A673 (cell line): ENCODE measurements around the gene CRISPLD2. TPM values are rescaled to one million over a fixed set of nuclear protein-coding genes. Genes with fewer than 3 reads are reported as not detected.

Experiments
- BruUV-seq: library from RNA; stranded (reverse); fragments of 400-500 nt; replicated peaks from 2 replicates; lab custom pipeline; 2021; lab: Mats Ljungman, UMichigan
- CTCF ChIA-PET: fragments of 300-600 bp; sonication (Branson Sonifier 250); formaldehyde crosslinking; loops from one replicate; lab custom pipeline; 2022; ENCODE audit warnings: antibody characterized with exemption; lab: Charles Lee
- POLR2A ChIA-PET: fragments of 300-600 bp; sonication (Branson Sonifier 250); formaldehyde crosslinking; loops from one replicate; lab custom pipeline; 2022; ENCODE audit warnings: antibody characterized with exemption; ENCODE audit not compliant: low non-redundant PET; lab: Charles Lee
- DNase-seq: peaks from one replicate; pipeline ENCODE4 v3.0.0-alpha.2; 2015; ENCODE audit warnings: low spot score
- H3K27ac ChIP-seq: fragments of 200-600 bp; sonication (generic); 2 replicates; pipeline ENCODE4 v1.5.1; 2016; ENCODE audit warnings: mixed run types, low read depth, mild to moderate bottlenecking, mixed read lengths, antibody characterized with exemption, low read length; ENCODE audit not compliant: poor library complexity, severe bottlenecking
- H3K27me3 ChIP-seq: fragments of 200-600 bp; sonication (generic); replicated peaks from 2 replicates; pipeline ENCODE4 v1.6.1; 2017; ENCODE audit warnings: mixed run types, low read depth, mild to moderate bottlenecking, mixed read lengths, antibody characterized with exemption, low read length; ENCODE audit not compliant: insufficient read depth, poor library complexity
- H3K36me3 ChIP-seq: fragments of 200-600 bp; sonication (generic); 2 replicates; pipeline ENCODE4 v1.6.1; 2016; ENCODE audit warnings: mixed run types, mild to moderate bottlenecking, mixed read lengths, antibody characterized with exemption, low read length; ENCODE audit not compliant: insufficient read depth, poor library complexity, severe bottlenecking
- H3K4me1 ChIP-seq: fragments of 200-600 bp; sonication (generic); 2 replicates; pipeline ENCODE4 v1.6.1; 2017; ENCODE audit warnings: mixed run types, mild to moderate bottlenecking, mixed read lengths, antibody characterized with exemption, low read length; ENCODE audit not compliant: insufficient read depth, poor library complexity, severe bottlenecking
- H3K4me3 ChIP-seq: fragments of 200-600 bp; sonication (generic); 2 replicates; pipeline ENCODE4 v1.5.1; 2016; ENCODE audit warnings: low read depth, mixed run types, mild to moderate bottlenecking, mixed read lengths, low read length; ENCODE audit not compliant: poor library complexity, severe bottlenecking
- H3K9me3 ChIP-seq: fragments of 200-600 bp; sonication (generic); 2 replicates; pipeline ENCODE4 v1.6.1; 2016; ENCODE audit warnings: mixed run types, low read depth, mild to moderate bottlenecking, mixed read lengths, antibody characterized with exemption, low read length; ENCODE audit not compliant: poor library complexity, severe bottlenecking
- EZH2 ChIP-seq: fragments of 200-600 bp; sonication (generic); IDR thresholded peaks from 2 replicates; pipeline ENCODE4 v1.6.1; 2017; ENCODE audit warnings: borderline replicate concordance, low read depth, mild to moderate bottlenecking, mixed read lengths, antibody characterized with exemption, low read length; ENCODE audit not compliant: poor library complexity, severe bottlenecking
- intact Hi-C: fragments of 100-400 bp; cut with micrococcal nuclease; formaldehyde crosslinking; loops from one replicate; pipeline ENCODE4 v1.10.0; 2022; ENCODE audit not compliant: unreplicated experiment
- total RNA-seq: library from RNA; stranded (reverse); gene quantifications from 2 replicates; pipeline ENCODE4 v1.2.3, GENCODE V29; 2021
- TF ChIP-seq, protein P1 (sequence below): fragments of 300-800, 200-600 bp; sonication (generic); conservative IDR thresholded peaks from 2 replicates; pipeline ENCODE4 v1.5.1; 2017; ENCODE audit warnings: low read depth, mild to moderate bottlenecking, antibody characterized with exemption, low read length, moderate library complexity, mixed read lengths

The CRISPLD2 gene
- total RNA-seq, 1 experiment from 2014 or later = 0.32 TPM

DNA sequence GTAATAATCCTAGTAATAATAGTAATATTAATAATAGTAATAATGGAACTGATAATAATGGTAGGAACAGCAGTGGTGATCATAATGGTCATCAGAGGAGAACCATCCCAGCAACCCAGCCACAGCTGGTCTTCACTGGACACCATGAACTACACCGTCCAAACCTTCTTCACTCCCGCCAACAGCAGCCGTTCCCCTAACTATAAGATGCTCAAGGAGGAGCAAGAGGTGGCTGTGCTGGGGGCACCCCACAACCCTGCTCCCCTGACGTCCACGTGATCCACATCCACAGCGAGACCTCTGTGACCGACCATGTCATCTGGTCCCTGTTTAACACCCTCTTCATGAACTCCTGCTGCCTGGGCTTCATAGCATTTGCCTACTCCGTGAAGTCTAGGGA, 100.5 kb downstream of the CRISPLD2 start:
- intact Hi-C loops = no loop called here
- no peaks in the 10 kb centered on the region for H3K36me3 ChIP-seq
- H3K4me3 ChIP-seq = no peak overlapping the region
- no peaks in the 10 kb centered on the region for H3K9me3 ChIP-seq
- no peak for DNase-seq
- H3K27ac ChIP-seq = no peak overlapping the region
- H3K27me3 ChIP-seq = peaks cover 39% of the 10 kb centered on the region
- ChIA-PET CTCF (no interaction called here), POLR2A (no interaction called here)
- no TSS peak for BruUV-seq
- TF ChIP-seq EZH2 = no peak
- TF ChIP-seq, protein P1, sequence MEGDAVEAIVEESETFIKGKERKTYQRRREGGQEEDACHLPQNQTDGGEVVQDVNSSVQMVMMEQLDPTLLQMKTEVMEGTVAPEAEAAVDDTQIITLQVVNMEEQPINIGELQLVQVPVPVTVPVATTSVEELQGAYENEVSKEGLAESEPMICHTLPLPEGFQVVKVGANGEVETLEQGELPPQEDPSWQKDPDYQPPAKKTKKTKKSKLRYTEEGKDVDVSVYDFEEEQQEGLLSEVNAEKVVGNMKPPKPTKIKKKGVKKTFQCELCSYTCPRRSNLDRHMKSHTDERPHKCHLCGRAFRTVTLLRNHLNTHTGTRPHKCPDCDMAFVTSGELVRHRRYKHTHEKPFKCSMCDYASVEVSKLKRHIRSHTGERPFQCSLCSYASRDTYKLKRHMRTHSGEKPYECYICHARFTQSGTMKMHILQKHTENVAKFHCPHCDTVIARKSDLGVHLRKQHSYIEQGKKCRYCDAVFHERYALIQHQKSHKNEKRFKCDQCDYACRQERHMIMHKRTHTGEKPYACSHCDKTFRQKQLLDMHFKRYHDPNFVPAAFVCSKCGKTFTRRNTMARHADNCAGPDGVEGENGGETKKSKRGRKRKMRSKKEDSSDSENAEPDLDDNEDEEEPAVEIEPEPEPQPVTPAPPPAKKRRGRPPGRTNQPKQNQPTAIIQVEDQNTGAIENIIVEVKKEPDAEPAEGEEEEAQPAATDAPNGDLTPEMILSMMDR = no peak
- no peaks in the 10 kb centered on the region for H3K4me1 ChIP-seq

DNA sequence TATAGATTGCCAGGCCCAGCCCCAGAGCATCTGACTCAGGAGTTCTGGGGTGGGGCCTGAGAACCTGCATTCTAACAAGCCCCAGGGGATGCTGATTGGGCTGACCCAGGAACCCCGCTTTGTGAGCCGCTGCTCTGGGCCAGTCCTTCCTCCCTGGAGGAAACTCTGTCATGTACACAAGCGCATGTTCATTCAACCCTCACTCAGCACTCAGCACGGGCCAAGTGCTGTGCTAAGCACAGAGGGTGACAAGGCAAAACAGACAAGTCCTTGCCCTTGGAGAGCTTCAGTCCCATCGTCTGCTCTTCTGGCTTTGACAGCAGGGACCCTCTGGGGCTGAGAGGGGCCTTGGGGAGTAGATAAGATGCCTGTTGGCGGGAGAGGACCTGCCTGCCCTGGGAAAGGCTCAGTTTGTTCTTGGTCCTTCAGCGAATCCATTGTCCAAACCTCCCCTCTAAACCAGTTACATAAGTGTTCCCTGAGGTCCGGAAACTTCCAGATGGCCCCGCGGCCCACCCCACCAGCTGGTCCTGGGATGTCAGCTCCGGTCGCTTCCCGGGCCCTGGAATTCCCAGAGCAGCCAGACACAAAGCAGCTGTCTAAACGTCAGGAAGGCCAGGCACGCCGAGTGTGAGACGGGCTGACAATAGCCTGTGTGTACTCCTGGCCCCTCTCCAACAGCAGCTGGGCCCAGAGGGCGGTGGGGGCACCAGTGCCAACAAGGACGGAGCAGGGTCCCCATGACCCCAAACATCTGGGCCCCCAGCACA, 102.8 kb downstream of the CRISPLD2 start:
- Histone ChIP-seq H3K27me3 (peaks cover 17% of the 10 kb centered on the region), H3K27ac (no peak overlapping the region), H3K4me3 (no peak overlapping the region), H3K9me3 (no peaks in the 10 kb centered on the region), H3K36me3 (no peaks in the 10 kb centered on the region), H3K4me1 (no peaks in the 10 kb centered on the region)
- ChIA-PET CTCF (no interaction called here), POLR2A (no interaction called here)
- no peak for DNase-seq
- no TSS peak for BruUV-seq
- intact Hi-C loops = no loop called here
- TF ChIP-seq, protein P1 = no peak
- no peak for TF ChIP-seq EZH2

DNA sequence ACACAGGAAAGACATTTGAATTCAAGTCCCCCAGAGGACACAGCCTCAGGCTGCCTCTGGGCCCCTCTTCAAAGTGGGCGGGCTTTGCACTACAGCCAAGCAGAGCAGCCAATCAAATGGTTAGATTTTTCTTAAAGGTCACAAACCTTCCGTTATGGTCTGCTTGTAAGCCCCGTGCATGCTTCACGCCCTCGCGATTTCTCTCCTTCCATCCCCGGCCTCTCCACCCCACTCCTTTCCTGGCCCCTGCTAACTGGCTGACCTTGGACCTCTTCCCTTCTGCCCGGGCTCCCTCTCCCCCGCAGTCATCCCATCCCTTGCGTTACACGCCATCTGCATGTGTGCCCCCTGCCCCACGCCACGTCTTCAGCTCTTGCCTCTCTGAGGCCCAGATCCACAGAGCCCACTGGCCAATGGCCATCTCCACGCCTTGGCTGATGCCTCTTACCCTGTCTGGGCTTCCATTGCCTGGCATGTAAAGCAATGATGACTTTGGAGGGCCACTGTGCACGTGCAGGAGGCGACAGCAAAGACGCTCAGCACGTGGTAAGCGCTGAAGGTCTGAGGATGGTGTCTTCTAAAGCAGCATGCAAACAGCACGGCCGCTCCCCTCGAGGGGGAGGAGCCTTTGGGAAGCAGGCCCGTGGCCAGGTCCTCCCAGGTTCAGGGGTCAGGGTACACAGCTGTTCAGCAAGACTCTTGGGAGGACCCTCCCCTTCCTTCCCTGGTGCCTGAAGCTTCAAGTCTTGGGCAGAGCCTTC, 104.7 kb downstream of the CRISPLD2 start:
- TF ChIP-seq, protein P1 = no peak
- no peak for TF ChIP-seq EZH2
- ChIA-PET CTCF (interaction anchor here (0.5 kb wide), 1 partner anchor 170 kb away, joined by 3 read pairs; no protein-coding TSS in a partner anchor), POLR2A (no interaction called here)
- Histone ChIP-seq H3K27me3 (peaks cover 2% of the 10 kb centered on the region), H3K36me3 (no peaks in the 10 kb centered on the region), H3K27ac (no peak overlapping the region), H3K4me1 (no peaks in the 10 kb centered on the region), H3K9me3 (no peaks in the 10 kb centered on the region), H3K4me3 (no peak overlapping the region)
- BruUV-seq = no TSS peak
- intact Hi-C loops = loop anchor here (1.0 to 5.0 kb wide), 2 partner anchors 28 to 48 kb away; no protein-coding TSS in a partner anchor
- no peak for DNase-seq
